Testis (tissue), 3 donors: ENCODE results near the gene NCKAP5. TPM values are rescaled to one million over a fixed set of nuclear protein-coding genes. Genes with fewer than 3 reads are reported as not detected.

ENCODE experiments used
- DNase-seq: peaks from one replicate; pipeline ENCODE4 v3.0.0-alpha.2; 2019
- H3K27ac ChIP-seq, 2 donors: fragments of 200-600 bp; sonication (generic); one replicate each; pipeline ENCODE4 v1.5.1; 2019
- H3K27me3 ChIP-seq: fragments of 200-600 bp; sonication (generic); one replicate; pipeline ENCODE4 v1.5.1; 2019
- H3K36me3 ChIP-seq: fragments of 200-600 bp; sonication (generic); one replicate; pipeline ENCODE4 v1.5.1; 2017; ENCODE audit warnings: low read depth; ENCODE audit errors: missing control alignments
- H3K4me1 ChIP-seq: fragments of 200-600 bp; sonication (generic); one replicate; pipeline ENCODE4 v1.5.1; 2019
- H3K4me3 ChIP-seq, 2 donors: fragments of 200-600 bp; sonication (generic); one replicate each; pipeline ENCODE4 v1.5.1; 2017 to 2019
- H3K9me3 ChIP-seq: fragments of 200-600 bp; sonication (generic); one replicate; pipeline ENCODE4 v1.5.1; 2017
- CTCF ChIP-seq, 3 experiments: fragments of 450-650 bp in 2 of 3; fragments of 200-600 bp in 1 of 3; sonication (generic) in 1 of 3; IDR thresholded peaks; one replicate each; pipeline ENCODE4 v1.5.1; 2016 to 2019; ENCODE audit warnings: antibody characterized with exemption in 3 of 3, mild to moderate bottlenecking in 2 of 3, moderate library complexity in 1 of 3
- POLR2A ChIP-seq: fragments of 450-650 bp; IDR thresholded peaks from one replicate; pipeline ENCODE4 v1.6.1; 2017; ENCODE audit warnings: antibody characterized with exemption, mild to moderate bottlenecking, moderate library complexity
- WGBS, 2 donors: methylation state at CpG; one replicate each; pipeline ENCODE4 v1.1.5; 2018; 5-methylcytosine and 5-hydroxymethylcytosine counted together
- intact Hi-C: fragments of 100-400 bp; cut with DNase I; formaldehyde crosslinking; loops from one replicate; pipeline ENCODE4 v1.15.1; 2023; ENCODE audit warnings: low total_unique reads
- polyA plus RNA-seq: library from polyadenylated mRNA; stranded (reverse); fragments of 350-450 nt; fragmentation: Illumina TruSeq; extraction: RNeasy Lipid Tissue Mini Kit (QIAGEN cat#74804); gene quantifications from one replicate; pipeline ENCODE4 v1.2.3, GENCODE V29; 2014; ENCODE audit warnings: low read depth, low replicate concordance; ENCODE audit not compliant: insufficient read depth
- total RNA-seq, 2 donors: library from RNA; depleted of rRNA; stranded (reverse); fragments of >200 nt; gene quantifications; one replicate each; pipeline ENCODE4 v1.2.3, GENCODE V29; 2016

NCKAP5 gene
- total and polyA plus RNA-seq, 3 donors from 2014 or later = 3.0 to 7.6 (median 6.3) TPM

GRCh38 chr2:133437492-133437891 is 130.8 kb downstream of the NCKAP5 start:
- no peaks in the 10 kb centered on the region for H3K9me3 ChIP-seq
- H3K4me1 ChIP-seq = no peaks in the 10 kb centered on the region
- no peak for DNase-seq
- no peak overlapping the region for H3K4me3 ChIP-seq
- no peak for TF ChIP-seq POLR2A
- TF ChIP-seq CTCF (IDR thresholded peaks at IDR 0.05) = no peak
- no peaks in the 10 kb centered on the region for H3K36me3 ChIP-seq
- intact Hi-C loops = no loop called here
- no peak overlapping the region for H3K27ac ChIP-seq
- H3K27me3 ChIP-seq = no peaks in the 10 kb centered on the region
- 55 to 61% methylated on average over 3 of the region's 3 CpGs for WGBS, 2 donors

GRCh38 chr2:133434959-133435668 is 133.1 kb downstream of the NCKAP5 start:
- H3K4me3 ChIP-seq = no peak overlapping the region
- DNase-seq = no peak
- 67 to 75% methylated on average over 5 of the region's 5 CpGs for WGBS, 2 donors
- H3K27ac ChIP-seq = no peak overlapping the region
- no peaks in the 10 kb centered on the region for H3K27me3 ChIP-seq
- intact Hi-C loops = no loop called here
- H3K9me3 ChIP-seq = no peaks in the 10 kb centered on the region
- H3K36me3 ChIP-seq = no peaks in the 10 kb centered on the region
- TF ChIP-seq CTCF (IDR thresholded peaks at IDR 0.05) (no peak), POLR2A (no peak)
- H3K4me1 ChIP-seq = no peaks in the 10 kb centered on the region

GRCh38 chr2:133433455-133434451 is 134.5 kb downstream of the NCKAP5 start:
- 50 to 53% methylated on average over 5 of the region's 5 CpGs for WGBS, 2 donors
- Histone ChIP-seq H3K4me1 (no peaks in the 10 kb centered on the region), H3K9me3 (no peaks in the 10 kb centered on the region), H3K27ac (peak overlapping the region in 1 of 2 donors; percentile 16), H3K36me3 (no peaks in the 10 kb centered on the region), H3K4me3 (no peak overlapping the region), H3K27me3 (no peaks in the 10 kb centered on the region)
- TF ChIP-seq CTCF (IDR thresholded peaks at IDR 0.05) = no peak
- TF ChIP-seq POLR2A = no peak
- no peak for DNase-seq
- intact Hi-C loops = no loop called here

GRCh38 chr2:133432778-133433177 is 135.5 kb downstream of the NCKAP5 start:
- no peak for TF ChIP-seq CTCF (IDR thresholded peaks at IDR 0.05)
- Histone ChIP-seq H3K27me3 (no peaks in the 10 kb centered on the region), H3K9me3 (no peaks in the 10 kb centered on the region), H3K4me1 (no peaks in the 10 kb centered on the region), H3K4me3 (no peak overlapping the region), H3K36me3 (no peaks in the 10 kb centered on the region), H3K27ac (no peak overlapping the region)
- DNase-seq = no peak
- intact Hi-C loops = no loop called here
